Measurements from ENCODE around the gene USH1C. TPM values are rescaled to one million over a fixed set of nuclear protein-coding genes. Genes with fewer than 3 reads are reported as not detected.

USH1C gene
- total RNA-seq, 2 donors from 2014 or later, result not detected

DNA sequence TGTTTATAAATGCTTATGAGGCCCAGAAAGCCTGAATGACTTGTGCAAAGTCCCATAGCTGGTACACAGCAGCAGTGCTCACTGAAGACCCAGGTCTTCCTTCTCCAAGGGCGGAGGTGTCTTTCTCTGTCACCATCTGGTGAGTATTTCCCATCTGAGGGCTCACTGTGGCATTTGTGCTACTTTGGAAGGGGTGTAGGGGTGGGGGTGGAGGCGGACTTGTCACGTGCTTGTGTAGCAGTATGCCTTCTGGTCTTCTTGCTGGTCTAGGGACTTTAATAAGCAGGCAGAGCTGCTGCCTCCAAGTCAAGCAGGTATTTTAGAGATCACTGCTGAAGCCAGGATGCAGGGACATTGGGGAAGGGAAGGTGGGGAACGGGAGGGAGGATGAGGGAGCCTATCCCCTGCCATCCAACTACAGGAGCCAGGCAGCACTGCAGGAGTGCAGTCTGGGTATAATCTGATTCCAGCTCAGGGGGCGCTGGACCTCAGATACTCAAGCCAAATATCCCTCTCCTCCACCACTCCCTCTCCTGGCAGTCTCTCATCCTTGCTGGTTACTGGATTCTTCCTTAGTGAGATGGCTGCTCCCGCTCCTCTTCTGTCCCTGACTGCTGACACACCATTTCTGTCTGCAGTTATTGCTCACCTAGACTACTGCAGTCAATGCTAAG lies 71.0 kb downstream of the USH1C start:
- DNase-seq (no peak), ATAC-seq (replicated peaks in 1 of 2) (no peak)
- H3K4me1 Mint-ChIP-seq (ENCODE audit: low read depth), result peaks cover 8% of the 10 kb centered on the region
- H3K36me3 Mint-ChIP-seq (ENCODE audit: insufficient read depth in 2 of 2), result no peaks in the 10 kb centered on the region
- H3K4me3 Mint-ChIP-seq, result no peak overlapping the region
- H3K27ac Mint-ChIP-seq, result no peak overlapping the region
- no peaks in the 10 kb centered on the region for H3K9me3 Mint-ChIP-seq
- H3K27me3 Mint-ChIP-seq (ENCODE audit: low read depth), result peaks cover 65% of the 10 kb centered on the region

GRCh38 chr11:17472467-17472866 lies 71.7 kb downstream of the USH1C start:
- ATAC-seq (replicated peaks in 1 of 2) (no peak), DNase-seq (no peak)
- H3K27ac Mint-ChIP-seq, result no peak overlapping the region
- H3K27me3 Mint-ChIP-seq (ENCODE audit: low read depth), result peaks cover 58% of the 10 kb centered on the region
- no peaks in the 10 kb centered on the region for H3K9me3 Mint-ChIP-seq
- peaks cover 8% of the 10 kb centered on the region for H3K4me1 Mint-ChIP-seq (ENCODE audit: low read depth)
- H3K4me3 Mint-ChIP-seq, result no peak overlapping the region
- H3K36me3 Mint-ChIP-seq (ENCODE audit: insufficient read depth in 2 of 2), result no peaks in the 10 kb centered on the region

DNA sequence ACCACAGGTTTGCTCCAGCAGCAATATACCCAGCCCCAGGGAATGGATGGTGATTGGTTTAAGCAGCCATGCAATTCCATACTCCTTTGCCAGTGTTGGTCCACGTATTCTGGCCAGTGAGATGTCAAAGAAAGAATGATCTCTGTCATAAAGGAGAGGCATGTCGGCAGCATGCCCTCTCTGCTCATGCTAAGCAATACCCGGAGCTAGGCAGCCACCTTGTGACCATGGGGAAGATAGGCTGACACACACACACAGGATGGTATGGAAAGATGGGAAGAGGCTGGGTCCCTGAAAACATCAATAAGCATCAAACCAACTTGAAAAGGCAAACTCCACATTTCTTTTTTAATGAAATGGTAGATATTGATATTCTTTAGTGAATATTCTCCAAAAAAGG lies 72.7 kb downstream of the USH1C start:
- Mint-ChIP-seq H3K9me3 (no peaks in the 10 kb centered on the region), H3K4me1 (ENCODE audit: low read depth) (peaks cover 8% of the 10 kb centered on the region), H3K36me3 (ENCODE audit: insufficient read depth in 2 of 2) (no peaks in the 10 kb centered on the region), H3K27me3 (ENCODE audit: low read depth) (peaks cover 51% of the 10 kb centered on the region), H3K27ac (no peak overlapping the region), H3K4me3 (no peak overlapping the region)
- DNase-seq (no peak), ATAC-seq (replicated peaks in 1 of 2) (no peak)

GRCh38 chr11:17469998-17470397 lies 74.2 kb downstream of the USH1C start:
- peaks cover 36% of the 10 kb centered on the region for H3K27me3 Mint-ChIP-seq (ENCODE audit: low read depth)
- H3K9me3 Mint-ChIP-seq, result no peaks in the 10 kb centered on the region
- H3K36me3 Mint-ChIP-seq (ENCODE audit: insufficient read depth in 2 of 2), result no peaks in the 10 kb centered on the region

DNA sequence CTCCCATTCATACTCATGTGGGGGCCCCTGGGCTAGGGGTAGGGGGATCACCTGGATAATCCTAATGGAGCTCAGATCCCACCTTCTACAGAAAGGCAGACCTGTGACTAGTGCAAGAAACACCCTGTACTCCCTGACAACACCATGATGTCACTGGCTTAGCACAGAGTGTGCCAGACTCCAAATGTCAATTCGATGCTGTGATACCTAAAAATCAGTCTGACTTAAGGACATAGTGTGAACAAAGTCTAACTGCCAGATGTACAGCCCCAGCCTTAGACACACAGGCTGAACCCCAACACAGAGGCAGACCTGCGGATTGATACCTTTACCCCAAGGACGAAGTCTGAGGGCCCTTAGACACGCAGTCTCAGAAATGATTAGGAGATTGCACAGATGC lies 76.1 kb downstream of the USH1C start:
- no peaks in the 10 kb centered on the region for H3K36me3 Mint-ChIP-seq (ENCODE audit: insufficient read depth in 2 of 2)
- H3K4me1 Mint-ChIP-seq (ENCODE audit: low read depth), result no peaks in the 10 kb centered on the region
- H3K27me3 Mint-ChIP-seq (ENCODE audit: low read depth), result peaks cover 18% of the 10 kb centered on the region
- no peak overlapping the region for H3K27ac Mint-ChIP-seq
- no peak overlapping the region for H3K4me3 Mint-ChIP-seq
- no peaks in the 10 kb centered on the region for H3K9me3 Mint-ChIP-seq
- ATAC-seq (replicated peaks in 1 of 2), result no peak
- no peak for DNase-seq

More at GRCh38 chr11:17469998-17470397, 74.2 kb downstream of the USH1C start:
- Mint-ChIP-seq H3K4me1 (ENCODE audit: low read depth) (no peaks in the 10 kb centered on the region), H3K27ac (no peak overlapping the region), H3K4me3 (no peak overlapping the region)
- no peak for ATAC-seq (replicated peaks in 1 of 2)
- no peak for DNase-seq

DNA sequence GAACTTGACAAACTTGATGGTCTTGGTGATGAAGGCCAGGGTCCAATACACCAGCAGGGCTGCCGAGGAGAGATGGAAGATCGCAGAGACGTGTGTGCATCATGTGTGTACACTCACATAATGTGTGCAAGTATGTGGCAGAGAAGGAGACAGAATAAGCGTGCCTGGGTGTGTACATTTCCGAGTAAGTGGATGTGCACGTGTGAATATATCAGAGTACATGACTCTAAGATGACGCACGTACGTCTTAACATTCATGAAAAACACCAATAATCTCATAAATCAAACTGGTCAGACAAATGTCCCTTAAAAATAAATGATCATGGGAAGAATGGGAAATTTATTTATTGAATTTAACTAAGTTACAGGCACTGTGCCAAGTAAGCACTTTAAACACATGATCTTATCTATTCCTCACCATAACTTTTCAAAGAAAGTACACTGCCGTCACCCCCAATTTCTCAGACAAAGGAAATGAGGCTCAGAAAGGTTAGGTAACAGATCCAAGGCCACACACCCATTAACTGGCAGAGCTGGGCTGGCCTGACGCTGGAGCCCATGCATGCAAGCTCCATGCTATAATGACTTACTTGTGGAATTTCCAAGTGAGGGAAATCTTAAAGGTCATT lies 80.6 kb downstream of the USH1C start:
- Mint-ChIP-seq H3K36me3 (ENCODE audit: insufficient read depth in 2 of 2) (no peaks in the 10 kb centered on the region), H3K4me1 (ENCODE audit: low read depth) (no peaks in the 10 kb centered on the region), H3K4me3 (no peak overlapping the region), H3K27me3 (ENCODE audit: low read depth) (no peaks in the 10 kb centered on the region), H3K27ac (no peak overlapping the region), H3K9me3 (no peaks in the 10 kb centered on the region)
- DNase-seq (no peak), ATAC-seq (replicated peaks in 1 of 2) (no peak)

DNA sequence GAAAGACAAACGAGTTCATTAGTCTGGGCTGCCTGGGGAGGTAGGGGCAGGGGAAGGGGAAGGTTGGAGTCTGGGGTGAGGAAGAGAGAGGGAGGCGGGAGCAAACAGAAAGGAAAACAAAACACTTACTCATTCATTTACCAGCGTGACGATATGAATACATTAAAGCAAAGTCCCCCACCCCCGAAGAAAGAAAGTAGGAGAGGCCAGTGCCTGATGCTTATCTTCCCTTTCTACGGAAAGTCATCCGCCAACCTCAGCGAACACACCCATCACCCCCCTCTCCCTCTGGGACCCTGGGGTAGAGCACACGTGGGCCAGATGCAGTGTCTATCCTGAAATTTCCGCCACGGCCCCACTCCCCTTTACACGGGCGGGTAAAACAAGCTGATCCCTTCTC lies 81.3 kb downstream of the USH1C start:
- Mint-ChIP-seq H3K36me3 (ENCODE audit: insufficient read depth in 2 of 2) (no peaks in the 10 kb centered on the region), H3K9me3 (no peaks in the 10 kb centered on the region), H3K27me3 (ENCODE audit: low read depth) (no peaks in the 10 kb centered on the region), H3K4me1 (ENCODE audit: low read depth) (no peaks in the 10 kb centered on the region), H3K4me3 (no peak overlapping the region), H3K27ac (no peak overlapping the region)
- DNase-seq, result no peak
- ATAC-seq (replicated peaks in 1 of 2), result no peak

DNA sequence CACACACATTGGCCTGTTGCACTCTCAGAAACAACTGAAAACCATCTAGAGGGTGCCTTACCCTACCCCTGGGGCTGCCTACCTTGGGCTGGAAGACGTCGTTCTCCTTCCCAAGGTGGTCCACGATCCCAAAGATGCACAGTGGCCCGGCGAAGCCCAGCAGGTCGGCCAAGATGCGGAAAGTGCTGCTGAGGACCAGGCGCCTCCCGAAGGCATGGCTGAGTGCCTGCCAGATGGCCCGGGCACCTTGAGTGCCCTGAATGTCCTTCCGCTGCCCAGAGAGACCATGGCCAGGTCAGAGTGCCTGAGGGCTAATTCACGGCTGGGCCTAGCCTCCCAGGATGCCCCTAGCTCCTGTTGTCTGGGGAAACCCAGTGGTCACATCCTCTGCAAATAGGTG lies 83.8 kb downstream of the USH1C start:
- Mint-ChIP-seq H3K36me3 (ENCODE audit: insufficient read depth in 2 of 2) (no peaks in the 10 kb centered on the region), H3K9me3 (no peaks in the 10 kb centered on the region), H3K27ac (no peak overlapping the region), H3K4me1 (ENCODE audit: low read depth) (no peaks in the 10 kb centered on the region), H3K4me3 (no peak overlapping the region), H3K27me3 (ENCODE audit: low read depth) (peaks cover 11% of the 10 kb centered on the region)
- no peak for ATAC-seq (replicated peaks in 1 of 2)
- DNase-seq, result no peak

DNA sequence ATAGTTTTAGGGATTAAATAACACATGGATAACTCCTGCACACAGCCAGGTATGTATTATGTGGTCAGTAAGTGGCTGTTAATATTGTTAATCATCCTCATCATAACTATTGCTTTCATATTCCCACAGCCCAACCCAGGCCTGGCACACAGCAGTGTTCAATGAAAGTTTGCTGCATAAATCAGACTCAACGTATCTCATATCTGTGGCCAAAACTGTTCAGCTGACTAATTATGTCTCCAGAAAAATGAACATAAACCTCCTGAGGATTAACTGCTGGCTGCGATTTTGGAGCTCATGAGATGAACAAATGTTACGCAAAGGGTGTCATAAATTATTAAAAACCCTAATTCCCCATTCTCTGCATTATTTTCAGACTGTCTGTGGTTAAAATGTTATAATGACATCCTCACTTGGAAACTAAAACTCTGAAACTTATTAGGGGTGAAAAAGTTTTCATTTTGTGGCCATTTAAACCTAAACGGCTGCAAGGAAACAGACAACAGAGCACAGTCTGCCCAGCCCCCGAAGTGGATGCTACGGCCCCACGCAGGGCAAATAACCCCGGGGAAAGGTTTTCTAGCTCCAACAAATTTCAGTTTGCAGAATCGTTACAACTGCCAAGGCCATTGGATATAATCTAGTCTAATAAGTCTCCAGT lies 84.8 kb downstream of the USH1C start:
- Mint-ChIP-seq H3K36me3 (ENCODE audit: insufficient read depth in 2 of 2) (no peaks in the 10 kb centered on the region), H3K27ac (no peak overlapping the region), H3K27me3 (ENCODE audit: low read depth) (peaks cover 11% of the 10 kb centered on the region), H3K4me3 (no peak overlapping the region), H3K9me3 (no peaks in the 10 kb centered on the region), H3K4me1 (ENCODE audit: low read depth) (no peaks in the 10 kb centered on the region)
- ATAC-seq (replicated peaks in 1 of 2) (no peak), DNase-seq (no peak)

GRCh38 chr11:17458268-17458667 lies 85.9 kb downstream of the USH1C start:
- Mint-ChIP-seq H3K4me3 (no peak overlapping the region), H3K27me3 (ENCODE audit: low read depth) (peaks cover 11% of the 10 kb centered on the region), H3K27ac (no peak overlapping the region), H3K4me1 (ENCODE audit: low read depth) (no peaks in the 10 kb centered on the region), H3K9me3 (no peaks in the 10 kb centered on the region), H3K36me3 (ENCODE audit: insufficient read depth in 2 of 2) (no peaks in the 10 kb centered on the region)
- DNase-seq, result no peak
- ATAC-seq (replicated peaks in 1 of 2), result no peak

DNA sequence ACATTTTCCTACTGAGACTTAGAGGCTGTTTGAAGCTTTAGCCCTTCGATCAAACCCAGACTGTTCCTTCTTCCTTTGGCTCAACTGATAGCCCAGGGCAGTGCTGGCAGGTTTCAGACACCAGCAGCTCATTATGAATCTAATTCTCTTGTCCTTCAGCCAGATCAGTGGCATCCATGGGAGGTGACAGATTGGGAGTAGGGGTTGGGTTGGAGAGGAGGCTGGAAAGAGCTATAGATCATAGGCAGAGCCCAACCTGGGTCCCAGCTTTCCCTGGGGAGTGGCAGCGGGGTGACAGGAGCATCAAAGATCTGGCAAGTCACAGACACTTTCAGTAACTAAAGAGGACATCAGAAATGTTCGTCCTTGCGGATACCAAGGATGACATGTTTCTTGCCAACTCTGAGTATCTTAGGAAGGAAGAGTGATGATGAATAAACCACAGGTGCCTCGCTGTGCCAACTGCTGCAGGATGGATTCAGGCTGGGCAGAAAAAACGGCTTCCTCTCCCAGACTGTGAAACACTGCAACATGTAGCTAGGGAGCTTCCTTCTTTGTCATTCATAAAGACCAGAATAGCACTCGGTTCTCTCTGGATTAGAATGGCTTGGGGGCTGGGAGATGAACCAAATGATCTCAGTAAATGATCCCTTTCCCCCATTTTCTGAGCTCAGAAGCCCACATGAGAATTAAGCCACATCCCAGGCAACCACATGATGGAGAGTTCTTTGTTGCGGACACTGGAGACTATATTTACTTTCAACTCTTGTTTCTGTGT lies 86.6 kb downstream of the USH1C start:
- H3K36me3 Mint-ChIP-seq (ENCODE audit: insufficient read depth in 2 of 2), result no peaks in the 10 kb centered on the region
- no peak for ATAC-seq (replicated peaks in 1 of 2)

DNA sequence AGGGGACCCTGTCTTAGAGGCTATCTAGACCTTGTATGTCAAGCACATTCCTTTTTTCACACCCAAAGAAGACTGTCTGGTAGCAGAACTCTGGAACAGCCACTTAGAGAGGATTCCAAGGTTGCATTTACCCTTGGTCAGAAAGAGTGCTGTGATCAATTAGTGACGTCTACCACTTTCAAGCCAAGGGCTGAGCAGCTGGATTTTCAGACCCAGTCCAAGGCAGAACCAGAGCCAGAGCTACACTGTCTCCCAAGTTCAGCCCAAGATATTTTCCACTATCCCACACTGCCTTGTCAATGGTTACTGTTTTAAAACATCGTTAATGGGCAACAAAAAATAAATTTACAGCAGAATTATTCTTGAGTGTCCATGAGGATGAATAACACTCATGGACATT lies 91.5 kb downstream of the USH1C start:
- ATAC-seq (replicated peaks in 1 of 2), result no peak
- no peaks in the 10 kb centered on the region for H3K9me3 Mint-ChIP-seq

More for the DNA sequence above, 86.6 kb downstream of the USH1C start:
- no peaks in the 10 kb centered on the region for H3K4me1 Mint-ChIP-seq (ENCODE audit: low read depth)
- H3K27me3 Mint-ChIP-seq (ENCODE audit: low read depth), result peaks cover 11% of the 10 kb centered on the region
- no peak overlapping the region for H3K27ac Mint-ChIP-seq
- H3K4me3 Mint-ChIP-seq, result no peak overlapping the region
- DNase-seq, result no peak
- no peaks in the 10 kb centered on the region for H3K9me3 Mint-ChIP-seq

GRCh38 chr11:17449158-17449557 lies 95.1 kb downstream of the USH1C start:
- H3K4me1 Mint-ChIP-seq (ENCODE audit: low read depth), result no peaks in the 10 kb centered on the region
- DNase-seq (no peak), ATAC-seq (replicated peaks in 1 of 2) (no peak)
- H3K27me3 Mint-ChIP-seq (ENCODE audit: low read depth), result no peaks in the 10 kb centered on the region
- no peak overlapping the region for H3K4me3 Mint-ChIP-seq
- H3K36me3 Mint-ChIP-seq (ENCODE audit: insufficient read depth in 2 of 2), result no peaks in the 10 kb centered on the region
- no peaks in the 10 kb centered on the region for H3K9me3 Mint-ChIP-seq
- H3K27ac Mint-ChIP-seq, result no peak overlapping the region

More for the DNA sequence above, 91.5 kb downstream of the USH1C start:
- Mint-ChIP-seq H3K4me3 (no peak overlapping the region), H3K36me3 (ENCODE audit: insufficient read depth in 2 of 2) (no peaks in the 10 kb centered on the region), H3K4me1 (ENCODE audit: low read depth) (no peaks in the 10 kb centered on the region), H3K27ac (no peak overlapping the region), H3K27me3 (ENCODE audit: low read depth) (peaks cover 11% of the 10 kb centered on the region)
- DNase-seq, result no peak
